Bronchial epithelial cell (primary cell): ENCODE data around the gene TMPRSS9. TPM values are rescaled to one million over a fixed set of nuclear protein-coding genes. Genes with fewer than 3 reads are reported as not detected.
"Not testable (repeated sequence)": the region's sequence is repeated elsewhere in the genome, so short reads cannot be mapped to it uniquely, and the experiment has no call there.

ENCODE experiments used
- DNase-seq: peaks from one replicate; pipeline ENCODE4 v3.0.0-alpha.2; 2010; ENCODE audit warnings: low read depth
- FAIRE-seq: peaks from 2 replicates; lab custom pipeline; 2011; peaks lifted over from hg19 to GRCh38; lab: Jason Lieb, UNC
- H3K27me3 ChIP-seq: 2 replicates; pipeline ENCODE4 v1.5.1; 2011; ENCODE audit warnings: low read length; ENCODE audit not compliant: control insufficient read depth, insufficient read depth
- H3K36me3 ChIP-seq: 2 replicates; pipeline ENCODE4 v1.5.1; 2011; ENCODE audit warnings: low read length; ENCODE audit not compliant: control insufficient read depth, insufficient read depth
- H3K4me3 ChIP-seq: 2 replicates; pipeline ENCODE4 v1.5.1; 2011; ENCODE audit warnings: mild to moderate bottlenecking, low read depth, low read length, control low read depth
- total RNA-seq: library from RNA; depleted of rRNA; stranded (reverse); fragments of >200 nt; gene quantifications from 2 replicates; pipeline ENCODE4 v1.2.1, GENCODE V29; 2014
- TF ChIP-seq, protein P1 (sequence below): IDR thresholded peaks from 2 replicates; pipeline ENCODE4 v1.5.1; 2011; ENCODE audit warnings: mild to moderate bottlenecking, moderate library complexity, low read length, control low read depth, inconsistent platforms; ENCODE audit not compliant: insufficient read depth, severe bottlenecking

The TMPRSS9 gene
- total RNA-seq, 1 donor from 2014 or later = not detected

- Histone ChIP-seq H3K4me3 (no peak overlapping the region), H3K36me3 (no peaks in the 10 kb centered on the region), H3K27me3 (no peaks in the 10 kb centered on the region)
- TF ChIP-seq, protein P1, sequence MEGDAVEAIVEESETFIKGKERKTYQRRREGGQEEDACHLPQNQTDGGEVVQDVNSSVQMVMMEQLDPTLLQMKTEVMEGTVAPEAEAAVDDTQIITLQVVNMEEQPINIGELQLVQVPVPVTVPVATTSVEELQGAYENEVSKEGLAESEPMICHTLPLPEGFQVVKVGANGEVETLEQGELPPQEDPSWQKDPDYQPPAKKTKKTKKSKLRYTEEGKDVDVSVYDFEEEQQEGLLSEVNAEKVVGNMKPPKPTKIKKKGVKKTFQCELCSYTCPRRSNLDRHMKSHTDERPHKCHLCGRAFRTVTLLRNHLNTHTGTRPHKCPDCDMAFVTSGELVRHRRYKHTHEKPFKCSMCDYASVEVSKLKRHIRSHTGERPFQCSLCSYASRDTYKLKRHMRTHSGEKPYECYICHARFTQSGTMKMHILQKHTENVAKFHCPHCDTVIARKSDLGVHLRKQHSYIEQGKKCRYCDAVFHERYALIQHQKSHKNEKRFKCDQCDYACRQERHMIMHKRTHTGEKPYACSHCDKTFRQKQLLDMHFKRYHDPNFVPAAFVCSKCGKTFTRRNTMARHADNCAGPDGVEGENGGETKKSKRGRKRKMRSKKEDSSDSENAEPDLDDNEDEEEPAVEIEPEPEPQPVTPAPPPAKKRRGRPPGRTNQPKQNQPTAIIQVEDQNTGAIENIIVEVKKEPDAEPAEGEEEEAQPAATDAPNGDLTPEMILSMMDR = no peak
- no peak for FAIRE-seq
- peak; percentile 64 for DNase-seq
These were observed 109.2 kb downstream of the TMPRSS9 start for GRCh38 chr19:2469102-2469914.

- not testable (repeated sequence) for FAIRE-seq, DNase-seq, H3K27me3 ChIP-seq
These were observed 109.8 kb downstream of the TMPRSS9 start for GRCh38 chr19:2469915-2470200.

GRCh38 chr19:2474232-2475017 lies 114.4 kb downstream of the TMPRSS9 start:
- peak overlapping the region; percentile 99 for H3K4me3 ChIP-seq
- TF ChIP-seq, protein P1 = peak; percentile 87
- DNase-seq (peak; percentile 53), FAIRE-seq (no peak)
- H3K36me3 ChIP-seq = peaks cover 2% of the 10 kb centered on the region
- no peaks in the 10 kb centered on the region for H3K27me3 ChIP-seq

More at GRCh38 chr19:2469915-2470200, 109.8 kb downstream of the TMPRSS9 start:
- not testable (repeated sequence) for H3K36me3 ChIP-seq, H3K4me3 ChIP-seq

DNA sequence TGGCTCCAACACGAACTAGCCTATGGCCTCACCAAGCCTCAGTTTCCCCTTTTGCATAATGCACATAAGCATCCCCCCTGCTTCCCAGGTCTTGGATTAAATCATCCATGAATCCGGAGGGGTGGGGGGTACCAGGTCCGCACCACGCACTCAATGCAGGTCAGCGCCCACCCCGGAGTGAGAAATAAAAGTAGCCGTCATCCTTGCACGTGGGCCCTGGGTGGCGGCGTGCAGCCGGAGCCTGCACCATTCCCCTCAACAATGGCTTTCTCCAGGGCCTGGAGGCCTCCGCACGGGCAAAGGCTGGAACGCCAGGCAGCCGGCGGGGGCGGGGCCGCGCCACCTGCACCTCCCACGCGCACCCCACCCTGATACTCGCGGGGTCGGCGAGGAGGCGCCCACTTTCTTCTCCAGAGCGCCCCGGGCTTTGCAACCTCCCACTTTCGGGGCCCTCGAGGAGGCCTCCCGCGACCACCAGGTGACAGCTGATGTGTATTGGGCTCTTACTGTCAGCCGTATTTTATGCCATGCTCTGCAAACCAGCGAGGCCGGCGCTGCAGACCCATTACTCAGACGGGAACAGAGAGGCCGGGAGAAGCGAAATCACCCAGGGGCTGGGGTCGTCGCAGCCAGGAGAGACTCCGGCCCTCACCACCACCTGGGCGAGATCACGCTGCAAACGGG lies 115.1 kb downstream of the TMPRSS9 start:
- H3K36me3 ChIP-seq = peaks cover 2% of the 10 kb centered on the region
- no peaks in the 10 kb centered on the region for H3K27me3 ChIP-seq
- TF ChIP-seq, protein P1 = no peak
- DNase-seq = no peak
- H3K4me3 ChIP-seq = peak overlapping the region; percentile 99
- FAIRE-seq = no peak

Other genes with a start within 250 kb of the TMPRSS9 start
- gene AP3D1, start 208.7 kb upstream of the TMPRSS9 start, total RNA-seq = 72.1 and 78.3 TPM in 2 replicates
- 3.7 and 5.2 TPM in 2 replicates for gene DOT1L, start 196.3 kb upstream of the TMPRSS9 start, total RNA-seq
- gene PLEKHJ1, start 123.9 kb upstream of the TMPRSS9 start, total RNA-seq = 49.3 and 59.8 TPM in 2 replicates
- 24.2 and 25.1 TPM in 2 replicates for gene SF3A2, start 123.4 kb upstream of the TMPRSS9 start, total RNA-seq
- gene AMH, start 110.9 kb upstream of the TMPRSS9 start, total RNA-seq = 0.26 and 0.38 TPM in 2 replicates
- gene JSRP1, start 103.8 kb upstream of the TMPRSS9 start, total RNA-seq = not detected in 2 replicates
- gene PEAK3, start 78.1 kb upstream of the TMPRSS9 start, total RNA-seq = not detected in 2 replicates
- not detected in 2 replicates for gene LINGO3, start 52.1 kb upstream of the TMPRSS9 start, total RNA-seq
- 86.5 and 97.4 TPM in 2 replicates for gene LSM7, start 31.7 kb upstream of the TMPRSS9 start, total RNA-seq
- gene SPPL2B, start 31.6 kb upstream of the TMPRSS9 start, total RNA-seq = 10.0 and 20.6 TPM in 2 replicates
- gene TIMM13, start 67.3 kb downstream of the TMPRSS9 start, total RNA-seq = 39.5 and 44.9 TPM in 2 replicates
- 54.0 and 74.5 TPM in 2 replicates for gene LMNB2, start 96.7 kb downstream of the TMPRSS9 start, total RNA-seq
- gene GADD45B, start 115.9 kb downstream of the TMPRSS9 start, total RNA-seq = 25.8 and 26.1 TPM in 2 replicates